PC-9 (cell line): ENCODE results near the gene FITM1. TPM values are rescaled to one million over a fixed set of nuclear protein-coding genes. Genes with fewer than 3 reads are reported as not detected.

Experiments used
- BruUV-seq: library from RNA; stranded (reverse); fragments of 400-500 nt; replicated peaks from 2 replicates; lab custom pipeline; 2021; lab: Mats Ljungman, UMichigan
- CTCF ChIA-PET: fragments of 300-600 bp; sonication (Branson Sonifier 250); formaldehyde crosslinking; loops from one replicate; lab custom pipeline; 2022; ENCODE audit warnings: antibody characterized with exemption; lab: Charles Lee
- POLR2A ChIA-PET: fragments of 300-600 bp; sonication (Branson Sonifier 250); formaldehyde crosslinking; loops from one replicate; lab custom pipeline; 2022; ENCODE audit warnings: antibody characterized with exemption; ENCODE audit not compliant: unreplicated experiment; lab: Charles Lee
- DNase-seq, 2 experiments: peaks; one replicate each; pipeline versions ENCODE4 v3.0.0 to v3.0.0-alpha.2; 2015 to 2022; ENCODE audit warnings: mixed read lengths in 1 of 2
- H2AFZ ChIP-seq: fragments of 200-600 bp; sonication (generic); 2 replicates; pipeline ENCODE4 v1.8.1; 2017; ENCODE audit warnings: antibody characterized with exemption
- H3F3A ChIP-seq: fragments of 200-600 bp; sonication (generic); 2 replicates; pipeline ENCODE4 v1.8.1; 2017; ENCODE audit warnings: antibody characterized with exemption, mild to moderate bottlenecking, low read depth; ENCODE audit not compliant: insufficient read depth
- H3K27ac ChIP-seq: fragments of 200-600 bp; sonication (generic); 2 replicates; pipeline ENCODE4 v1.6.1; 2016; ENCODE audit warnings: mixed run types
- H3K27me3 ChIP-seq: fragments of 200-600 bp; sonication (generic); 2 replicates; pipeline ENCODE4 v1.6.1; 2016; ENCODE audit warnings: low read depth, mixed run types; ENCODE audit not compliant: insufficient read depth
- H3K36me3 ChIP-seq: fragments of 200-600 bp; sonication (generic); 2 replicates; pipeline ENCODE4 v1.6.1; 2016; ENCODE audit warnings: low read depth, mixed run types
- H3K4me1 ChIP-seq: fragments of 200-600 bp; sonication (generic); replicated peaks from 2 replicates; pipeline ENCODE4 v1.6.1; 2016; ENCODE audit warnings: mixed run types; ENCODE audit not compliant: insufficient read depth
- H3K4me2 ChIP-seq: fragments of 200-600 bp; sonication (generic); 2 replicates; pipeline ENCODE4 v1.6.1; 2017; ENCODE audit warnings: mixed run types
- H3K4me3 ChIP-seq: fragments of 200-600 bp; sonication (generic); 2 replicates; pipeline ENCODE4 v1.6.1; 2016; ENCODE audit warnings: mixed run types
- H3K79me2 ChIP-seq: fragments of 200-600 bp; sonication (generic); 2 replicates; pipeline ENCODE4 v1.6.1; 2017; ENCODE audit warnings: low read depth, mixed run types
- H3K9me2 ChIP-seq: fragments of 200-600 bp; sonication (generic); 2 replicates; pipeline ENCODE4 v1.8.1; 2017; ENCODE audit warnings: mild to moderate bottlenecking; ENCODE audit not compliant: insufficient read depth
- H3K9me3 ChIP-seq: fragments of 200-600 bp; sonication (generic); 2 replicates; pipeline ENCODE4 v1.8.1; 2016; ENCODE audit warnings: low read depth; ENCODE audit not compliant: insufficient read depth
- H4K20me1 ChIP-seq: fragments of 200-600 bp; sonication (generic); 2 replicates; pipeline ENCODE4 v1.8.1; 2017; ENCODE audit not compliant: insufficient read depth
- CTCF ChIP-seq: fragments of 200-600 bp; sonication (generic); conservative IDR thresholded peaks from 2 replicates; pipeline ENCODE4 v1.6.1; 2017; ENCODE audit warnings: mixed run types, antibody characterized with exemption, mild to moderate bottlenecking, moderate library complexity
- EZH2 ChIP-seq: fragments of 200-600 bp; sonication (generic); IDR thresholded peaks from 2 replicates; pipeline ENCODE4 v1.8.0; 2017; ENCODE audit warnings: antibody characterized with exemption, low read depth
- intact Hi-C: fragments of 100-400 bp; cut with micrococcal nuclease; formaldehyde crosslinking; loops from one replicate; pipeline ENCODE4 v1.10.0; 2022; ENCODE audit not compliant: unreplicated experiment
- total RNA-seq: library from RNA; stranded (reverse); gene quantifications from 2 replicates; pipeline ENCODE4 v1.2.3, GENCODE V29; 2021

The FITM1 gene
- total RNA-seq, 1 experiment from 2014 or later, result 0.72 TPM

- no peak overlapping the region for H3K4me3 ChIP-seq
- H3K4me1 ChIP-seq, result no peaks in the 10 kb centered on the region
- H3F3A ChIP-seq, result no peaks in the 10 kb centered on the region
- no peaks in the 10 kb centered on the region for H3K36me3 ChIP-seq
- ChIA-PET POLR2A (no interaction called here), CTCF (no interaction called here)
- no peak overlapping the region for H3K4me2 ChIP-seq
- no peak for DNase-seq
- H3K27ac ChIP-seq, result no peak overlapping the region
- no peaks in the 10 kb centered on the region for H3K9me2 ChIP-seq
- intact Hi-C loops, result no loop called here
- H4K20me1 ChIP-seq, result no peaks in the 10 kb centered on the region
- TF ChIP-seq CTCF, result no peak
- TF ChIP-seq EZH2, result no peak
- no peaks in the 10 kb centered on the region for H3K9me3 ChIP-seq
- no TSS peak for BruUV-seq
- H3K27me3 ChIP-seq, result no peaks in the 10 kb centered on the region
- no peak overlapping the region for H2AFZ ChIP-seq
- no peaks in the 10 kb centered on the region for H3K79me2 ChIP-seq
These were observed 6.7 kb upstream of the FITM1 start for GRCh38 chr14:24123424-24124417.

GRCh38 chr14:24126939-24127338 is 3.5 kb upstream of the FITM1 start:
- Histone ChIP-seq H3K27me3 (no peaks in the 10 kb centered on the region), H3K9me2 (no peaks in the 10 kb centered on the region), H3K4me3 (no peak overlapping the region), H4K20me1 (no peaks in the 10 kb centered on the region), H2AFZ (no peak overlapping the region), H3K79me2 (no peaks in the 10 kb centered on the region), H3F3A (no peaks in the 10 kb centered on the region), H3K9me3 (no peaks in the 10 kb centered on the region), H3K4me1 (no peaks in the 10 kb centered on the region), H3K27ac (no peak overlapping the region), H3K4me2 (no peak overlapping the region), H3K36me3 (no peaks in the 10 kb centered on the region)
- BruUV-seq, result no TSS peak
- TF ChIP-seq CTCF (no peak), EZH2 (no peak)
- CTCF ChIA-PET, result no interaction called here
- POLR2A ChIA-PET, result interaction anchor here (0.6 kb wide), 1 partner anchor 34 kb away, joined by 5 read pairs; the partner anchor contains the start of gene IRF9
- intact Hi-C loops, result no loop called here
- no peak for DNase-seq

- TF ChIP-seq EZH2 (no peak), CTCF (no peak)
- ChIA-PET CTCF (no interaction called here), POLR2A (no interaction called here)
- Histone ChIP-seq H3F3A (no peaks in the 10 kb centered on the region), H3K27me3 (no peaks in the 10 kb centered on the region), H3K4me2 (no peak overlapping the region), H4K20me1 (no peaks in the 10 kb centered on the region), H3K4me3 (no peak overlapping the region), H3K4me1 (no peaks in the 10 kb centered on the region), H3K79me2 (no peaks in the 10 kb centered on the region), H2AFZ (no peak overlapping the region), H3K9me3 (no peaks in the 10 kb centered on the region), H3K36me3 (no peaks in the 10 kb centered on the region), H3K9me2 (no peaks in the 10 kb centered on the region), H3K27ac (no peak overlapping the region)
- BruUV-seq, result no TSS peak
- no peak for DNase-seq
- intact Hi-C loops, result no loop called here
These were observed 2.8 kb upstream of the FITM1 start for GRCh38 chr14:24127673-24128072.
